NCI-H774 (cell line): ENCODE measurements around the gene TDRKH.
A peak's percentile ranks its signal among the peaks of the same experiment; 100 is the strongest.

Experiments
- DNase-seq: peaks from one replicate; lab custom pipeline; 2025; lab: John Stamatoyannopoulos, UW

TDRKH gene

DNA sequence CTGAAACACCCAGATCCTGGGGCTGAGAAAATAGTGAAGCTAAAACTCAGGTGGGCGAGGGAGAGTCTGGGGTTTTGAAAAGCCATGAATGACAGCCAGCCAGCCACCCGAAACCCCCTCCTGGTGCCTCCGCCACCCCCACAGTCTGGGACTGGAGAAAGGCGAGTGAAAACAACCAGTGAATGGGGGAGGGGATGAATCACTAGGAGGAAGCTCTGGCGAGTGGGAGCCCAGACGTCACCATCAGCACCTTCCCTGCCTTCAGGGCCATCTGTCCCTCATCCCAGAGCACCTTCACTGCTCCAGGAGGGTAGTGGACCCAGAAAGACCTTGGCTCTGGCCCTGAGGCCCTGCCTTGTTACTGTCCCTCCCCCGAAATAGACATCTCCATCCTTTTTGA lies 32.1 kb upstream of the TDRKH start:
- DNase-seq = no peak

DNA sequence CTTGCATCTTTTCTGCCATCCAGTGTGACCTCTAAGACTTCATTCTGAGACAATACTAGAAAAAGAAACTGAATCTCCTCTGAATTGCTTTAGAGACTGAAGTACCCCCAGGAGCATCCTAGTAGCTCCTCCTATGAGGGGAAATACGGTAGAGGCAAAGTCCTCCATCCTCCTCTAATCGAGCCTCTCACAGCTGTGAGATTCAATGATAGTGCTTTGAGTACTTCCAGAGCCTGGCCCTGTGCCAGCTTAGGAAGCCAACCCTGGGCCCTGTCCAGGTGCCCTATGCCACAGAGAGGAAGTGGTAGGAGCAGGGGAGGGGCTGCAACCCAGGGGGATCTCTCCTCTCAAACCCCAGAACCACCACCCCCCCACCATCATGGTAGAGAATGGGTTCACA lies 30.6 kb upstream of the TDRKH start:
- peak; percentile 32 for DNase-seq

DNA sequence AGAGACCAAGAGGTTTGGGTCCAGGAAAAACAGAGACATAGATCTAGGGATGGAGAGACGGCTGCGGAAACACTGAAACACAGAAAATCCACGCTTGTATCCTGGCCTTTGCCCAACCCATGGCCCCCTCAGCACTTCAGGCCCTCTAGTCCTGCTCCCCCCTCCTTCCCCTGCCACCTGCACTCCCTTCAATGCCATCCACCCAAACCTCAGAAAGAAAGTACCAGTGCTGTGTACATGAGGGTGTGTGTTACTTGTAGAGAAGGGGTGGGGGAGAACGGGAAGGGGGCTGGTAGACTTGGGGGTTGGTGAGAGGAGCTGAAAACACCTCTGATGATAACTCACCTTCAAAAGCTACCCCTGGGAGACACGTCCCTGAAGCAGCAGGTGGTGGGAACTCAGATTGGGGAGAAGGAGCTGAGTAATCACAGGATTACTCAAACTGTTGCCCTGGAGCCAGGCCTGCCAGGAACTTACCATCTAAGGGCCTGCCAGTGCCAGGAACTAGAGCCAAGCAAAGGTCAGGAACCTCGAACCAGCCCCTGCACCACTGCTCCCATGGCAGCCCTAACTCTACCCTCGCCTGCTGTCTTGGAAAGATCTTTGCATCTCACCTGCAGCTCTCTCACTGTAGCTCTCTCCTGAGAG lies 29.8 kb upstream of the TDRKH start:
- DNase-seq = no peak

DNA sequence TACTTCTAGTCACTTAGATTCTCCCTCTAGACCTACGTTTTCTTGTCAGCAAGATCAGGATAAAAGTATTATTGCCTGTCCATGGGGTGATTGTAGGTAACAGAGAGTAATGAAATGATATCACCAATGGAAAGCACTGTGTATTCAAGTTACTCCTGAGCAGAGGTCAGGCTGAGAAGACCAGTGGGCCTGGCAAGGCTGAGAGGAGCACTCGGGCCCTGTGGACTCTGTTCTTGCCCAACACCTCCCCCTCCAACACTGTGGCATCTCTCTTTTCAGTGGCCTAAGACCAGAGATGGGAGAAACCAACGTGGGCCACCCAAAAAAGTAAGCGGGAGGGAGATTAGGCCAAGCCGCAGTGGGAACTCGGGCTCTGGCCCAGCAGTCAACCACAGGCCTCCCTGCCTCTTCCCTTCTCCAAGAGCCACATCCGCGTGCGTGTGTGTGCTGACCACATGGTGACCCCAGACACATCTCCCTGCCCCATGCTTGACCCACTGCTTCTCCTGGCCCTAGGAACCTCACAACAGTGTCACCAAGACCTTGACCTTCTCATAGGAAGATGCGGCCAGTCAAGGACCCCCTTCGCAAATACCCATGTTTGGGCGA lies 29.0 kb upstream of the TDRKH start:
- no peak for DNase-seq

DNA sequence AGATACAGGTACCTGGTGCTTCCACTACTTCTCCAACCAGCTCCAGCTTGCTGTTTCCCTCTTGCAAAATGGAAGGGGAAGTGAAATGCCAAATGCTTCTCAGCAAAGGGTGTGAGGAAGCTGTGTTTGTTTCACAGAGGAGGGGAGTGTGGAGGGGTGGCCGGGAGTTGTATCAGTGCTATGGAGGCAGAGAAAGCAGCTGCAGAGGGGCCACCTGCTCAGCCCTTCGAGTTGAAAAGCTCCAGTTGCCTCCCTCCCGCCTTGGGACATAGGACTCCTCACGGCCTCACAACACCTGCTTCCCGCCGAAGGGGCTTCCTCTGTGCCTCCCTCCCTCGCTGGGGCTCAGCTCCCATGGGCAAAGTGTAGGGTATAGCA lies 27.0 kb upstream of the TDRKH start:
- DNase-seq = no peak

DNA sequence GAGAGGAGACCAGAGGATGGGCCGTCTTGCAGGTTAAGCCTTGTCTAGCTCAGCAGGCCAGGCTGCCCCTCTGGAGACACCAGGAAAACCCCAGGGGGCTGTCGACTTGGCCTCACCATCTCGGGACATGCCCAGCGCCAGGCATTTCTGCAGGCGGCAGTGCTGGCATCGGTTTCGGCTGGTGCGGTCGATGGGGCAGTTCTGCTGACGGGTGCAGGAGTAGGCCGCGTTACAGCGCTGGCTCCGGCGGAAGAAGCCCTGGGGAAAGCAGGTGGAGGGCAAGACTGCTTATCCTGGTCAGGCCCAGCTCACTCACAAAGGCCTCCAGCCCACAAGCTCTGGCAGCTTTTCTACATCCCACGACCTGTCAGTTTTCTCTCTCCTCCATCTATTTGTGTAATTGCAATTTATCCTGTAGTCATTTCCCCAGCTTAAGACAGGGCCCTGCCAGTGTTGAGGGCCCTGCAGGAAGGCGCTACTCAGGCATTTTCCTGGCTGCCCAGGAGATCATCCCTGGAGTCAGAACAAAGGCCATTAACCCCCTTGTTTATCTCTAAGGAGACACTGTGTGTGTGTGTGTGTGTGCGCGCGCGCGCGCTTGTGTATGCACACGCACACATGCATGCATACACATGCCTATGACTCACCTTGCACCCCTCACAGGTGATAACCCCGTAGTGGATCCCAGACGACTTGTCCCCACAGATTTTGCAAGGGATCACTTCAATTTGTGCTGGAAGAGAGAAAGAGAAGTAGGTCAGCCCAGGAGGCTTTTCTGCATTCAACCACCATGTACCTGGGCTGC lies 26.4 kb upstream of the TDRKH start:
- no peak for DNase-seq

DNA sequence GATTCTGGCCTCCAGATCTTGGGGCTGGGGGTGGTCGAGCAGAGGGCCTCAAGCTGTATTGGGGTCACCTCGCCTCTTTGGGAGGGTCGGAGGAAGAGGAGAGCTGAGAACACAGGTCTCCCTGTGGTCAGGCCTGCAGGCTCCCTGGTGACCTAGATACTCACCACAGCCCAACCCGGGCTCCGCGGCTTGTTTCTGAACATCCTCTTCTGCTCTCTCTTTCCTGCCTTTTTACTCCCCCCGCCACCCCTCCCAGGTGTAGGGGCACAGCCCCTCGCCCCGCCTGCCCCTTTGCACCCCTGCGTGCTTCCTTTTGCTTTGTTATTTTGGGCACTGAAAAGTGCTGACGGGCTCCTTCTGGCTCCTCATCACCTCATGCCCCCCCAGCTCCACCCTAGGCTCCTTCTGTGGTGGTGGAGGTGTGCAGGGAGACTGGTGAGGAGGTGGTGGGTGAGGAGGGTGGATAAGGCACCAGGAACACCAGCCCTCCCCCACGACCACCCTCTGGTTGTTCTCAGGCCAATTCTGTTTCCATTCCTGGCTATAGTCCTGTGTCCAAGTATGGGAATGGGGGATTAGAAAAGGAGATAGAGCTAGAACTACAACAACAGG lies 25.5 kb upstream of the TDRKH start:
- no peak for DNase-seq

DNA sequence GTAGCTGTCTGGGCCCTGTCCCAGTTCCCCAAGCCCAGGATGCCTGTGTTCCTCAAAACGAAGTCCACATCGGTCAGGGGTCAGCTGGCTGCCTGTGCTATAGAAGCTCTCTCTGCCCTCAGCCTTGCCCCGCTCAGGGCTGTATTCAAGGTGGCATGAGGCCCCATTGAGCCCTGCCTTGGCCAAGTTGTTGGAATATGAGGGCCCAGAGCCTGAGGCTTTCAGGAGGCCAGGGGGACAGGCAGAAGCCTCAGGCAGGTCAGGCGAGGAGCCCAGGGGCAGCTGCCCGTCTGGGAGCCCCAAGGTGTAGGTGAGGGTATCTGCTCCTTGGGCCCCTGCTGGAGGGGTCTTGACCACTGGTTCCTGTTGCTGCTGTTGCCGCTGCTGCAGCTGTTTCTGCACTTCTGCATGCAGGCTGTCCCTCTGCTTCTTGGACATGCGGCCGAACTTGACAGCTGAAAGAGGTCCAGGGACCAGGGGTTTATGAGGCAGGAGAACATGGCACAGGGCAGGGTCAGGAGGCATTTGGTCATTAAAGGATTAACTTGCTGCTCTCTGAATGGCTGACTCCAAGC lies 24.8 kb upstream of the TDRKH start:
- DNase-seq = no peak

DNA sequence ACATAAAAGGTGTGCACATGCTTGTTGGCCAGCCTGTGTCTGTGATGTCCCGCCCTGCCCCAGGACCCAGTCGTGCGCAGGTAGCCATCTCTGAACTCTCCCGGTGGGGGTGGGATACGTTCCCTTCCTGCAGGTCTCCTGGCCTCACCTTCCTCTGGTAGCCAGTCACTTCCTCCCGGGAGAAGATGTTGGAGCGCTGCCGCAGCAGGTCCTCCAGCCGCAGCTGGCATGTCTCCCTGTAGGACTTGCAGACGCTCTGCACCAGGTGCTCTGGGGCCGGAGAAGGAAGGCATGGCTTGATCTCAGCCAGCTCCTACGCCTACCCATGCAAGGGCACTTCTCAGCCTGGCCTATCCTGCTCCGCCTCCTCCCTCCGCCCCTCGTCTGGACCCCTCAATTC lies 24.1 kb upstream of the TDRKH start:
- no peak for DNase-seq

DNA sequence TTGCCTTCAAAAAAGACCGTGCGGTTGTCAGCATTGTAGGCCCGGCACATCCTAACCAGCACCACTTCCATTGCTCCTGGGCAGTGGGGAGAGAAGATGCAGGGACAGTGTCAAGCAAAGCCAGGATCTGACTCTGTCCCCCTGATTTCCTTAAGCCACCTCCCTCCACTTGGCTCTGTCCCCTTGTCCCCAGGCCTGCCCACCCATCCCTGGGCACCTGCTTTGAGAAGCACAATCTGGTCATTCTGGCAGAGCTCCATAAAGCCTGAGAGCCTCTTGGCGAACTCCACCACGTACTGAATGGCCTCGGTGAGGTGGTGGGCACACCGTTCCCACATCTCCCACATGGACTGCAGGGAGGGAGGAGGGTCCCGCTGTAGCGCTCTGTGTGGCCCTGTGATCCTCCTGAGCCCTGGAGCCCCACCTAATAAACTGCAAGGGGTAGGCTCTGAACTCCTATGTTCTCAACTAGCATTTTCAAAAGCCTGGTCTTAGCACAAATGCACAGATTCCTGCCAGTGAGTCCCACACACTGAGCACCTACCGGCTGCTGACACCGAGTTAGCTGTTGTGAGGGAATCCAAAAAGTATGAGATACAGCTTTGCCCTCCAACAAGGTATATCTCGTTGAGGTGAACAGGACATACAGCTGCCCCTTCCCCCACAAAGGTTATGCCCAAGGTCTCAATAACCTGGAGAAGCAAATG lies 23.1 kb upstream of the TDRKH start:
- DNase-seq = no peak

DNA sequence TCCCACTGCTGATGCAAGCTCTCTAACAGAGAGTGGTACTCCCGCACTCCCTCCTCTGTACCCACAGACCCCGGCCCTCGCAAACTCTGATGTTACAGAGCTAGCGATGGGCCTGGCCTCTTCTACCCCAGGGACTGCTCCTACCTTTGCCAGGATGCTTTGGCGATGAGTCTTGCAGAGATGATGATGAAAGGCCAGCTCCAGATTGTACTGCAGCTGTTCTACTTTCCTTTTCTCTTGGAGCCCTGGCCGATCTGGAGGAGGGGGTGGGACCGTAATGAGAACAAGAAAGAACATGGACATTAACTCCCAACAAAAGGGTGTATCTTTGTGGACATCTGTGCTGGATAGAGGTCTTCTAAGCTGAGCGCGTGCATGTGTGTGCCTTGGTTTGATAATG lies 20.9 kb upstream of the TDRKH start:
- no peak for DNase-seq

DNA sequence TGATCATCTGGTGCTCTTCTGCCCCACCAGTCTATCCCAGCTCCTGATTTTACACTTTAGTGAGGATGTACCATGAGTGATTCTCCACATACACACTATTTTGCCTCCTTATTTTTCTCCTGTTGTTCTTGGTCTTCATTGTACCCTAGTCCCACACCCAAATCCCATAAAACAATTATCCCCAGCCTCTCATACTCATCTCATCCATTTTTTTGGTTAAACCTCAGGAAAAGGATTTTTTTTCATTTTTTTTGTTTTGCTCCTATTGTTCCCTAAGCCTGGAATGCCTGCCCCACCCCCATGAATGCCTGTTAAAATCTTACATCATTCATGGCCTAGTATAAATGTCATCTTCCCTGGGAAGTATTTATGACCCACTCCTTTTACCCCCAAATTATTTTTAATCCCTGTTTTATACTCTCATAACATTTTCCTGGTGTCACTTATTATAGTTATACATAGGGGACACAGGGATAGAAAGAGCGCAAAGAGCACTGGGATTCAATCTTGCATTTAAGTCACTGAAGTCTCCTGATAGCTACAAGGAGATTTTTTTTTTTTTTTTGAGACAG lies 19.8 kb upstream of the TDRKH start:
- no peak for DNase-seq

DNA sequence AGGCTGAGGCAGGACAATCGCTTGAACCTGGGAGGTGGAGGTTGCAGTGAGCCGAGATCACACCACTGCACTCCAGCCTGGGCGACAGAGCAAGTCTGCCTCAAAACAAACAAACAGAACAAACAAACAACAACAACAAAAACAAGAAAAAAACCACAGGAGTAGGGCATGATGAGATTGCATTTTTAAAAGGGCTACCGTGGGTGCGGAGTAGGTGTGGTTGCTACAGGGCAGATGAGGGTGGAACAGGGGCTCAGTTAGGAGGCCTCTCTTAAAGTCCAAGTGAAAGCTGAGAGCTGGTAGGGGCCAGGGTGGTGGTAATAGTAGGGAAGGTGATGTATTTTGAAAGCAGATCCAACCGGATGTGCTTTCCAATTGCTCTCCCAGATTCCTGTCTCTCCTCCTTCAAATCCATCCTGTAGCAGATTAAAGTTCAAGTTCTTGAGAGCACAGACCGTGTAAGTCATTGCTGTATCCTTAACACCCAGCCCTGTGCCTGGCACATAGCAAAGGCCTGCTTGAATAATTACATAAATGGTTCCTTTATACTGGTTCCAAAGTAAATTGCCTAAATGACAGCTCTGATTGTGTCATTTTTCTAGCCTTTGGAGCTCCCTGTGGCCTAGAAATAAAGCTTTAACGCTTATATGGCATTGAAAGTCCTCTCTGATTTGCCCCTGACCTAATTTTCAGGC lies 19.1 kb upstream of the TDRKH start:
- DNase-seq = no peak

DNA sequence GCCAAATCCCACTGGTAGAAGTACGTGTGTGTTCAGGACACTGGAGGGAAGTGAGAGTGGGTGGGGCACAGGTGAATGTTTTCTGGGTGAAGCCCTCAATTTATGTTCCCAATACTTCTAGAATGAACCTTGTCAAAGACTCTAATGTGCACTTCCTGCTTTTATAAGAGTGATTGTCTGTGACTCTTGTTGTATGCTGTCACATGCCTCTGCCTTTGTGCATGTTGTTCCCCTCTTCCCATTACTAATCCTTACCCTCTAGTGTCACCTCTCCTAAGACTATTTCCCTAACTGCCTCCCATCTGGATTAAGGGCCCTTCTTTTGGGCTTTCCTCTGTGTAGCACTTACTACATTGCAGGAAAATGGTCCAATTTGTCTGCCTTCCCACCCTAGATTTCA lies 17.5 kb upstream of the TDRKH start:
- DNase-seq = no peak

DNA sequence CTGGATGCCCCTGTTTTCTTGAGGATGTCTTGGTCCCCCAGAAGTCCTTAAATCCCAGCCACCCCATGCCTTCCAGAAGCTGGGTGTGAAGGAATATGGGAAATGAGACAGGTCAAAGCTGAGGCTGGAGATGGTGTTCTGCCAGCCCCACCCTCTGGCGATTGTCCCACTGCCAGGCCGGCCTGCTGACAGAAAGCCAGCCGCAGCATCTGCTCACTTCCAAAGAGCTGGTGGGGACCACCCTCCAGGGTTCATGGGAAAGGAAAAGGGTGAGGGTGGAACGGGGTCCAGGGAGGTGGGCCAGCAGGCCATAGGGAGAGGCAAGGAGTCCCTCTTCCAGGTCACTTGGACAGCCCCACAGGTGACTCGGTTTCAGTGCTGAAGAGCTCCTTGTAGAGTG lies 16.8 kb upstream of the TDRKH start:
- DNase-seq = no peak

DNA sequence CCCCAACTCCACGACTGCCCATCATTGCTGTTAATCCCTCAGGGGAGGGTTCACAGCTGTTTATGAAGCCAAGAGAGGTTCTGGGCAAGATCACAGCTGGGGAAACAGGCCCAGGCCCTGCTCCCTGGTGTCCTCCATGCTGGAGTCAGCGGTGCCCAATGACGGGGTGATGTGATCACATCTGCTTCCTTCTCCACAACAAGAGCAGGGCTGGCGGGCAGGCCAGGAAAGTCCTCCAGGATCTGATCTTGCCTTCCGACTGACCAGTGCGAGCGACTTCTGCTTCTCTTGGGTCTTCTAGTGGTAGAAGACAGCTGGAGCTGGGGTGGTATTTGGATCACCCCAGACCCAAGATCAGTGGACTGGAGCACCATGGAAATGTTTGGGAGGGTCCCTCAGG lies 15.9 kb upstream of the TDRKH start:
- no peak for DNase-seq

DNA sequence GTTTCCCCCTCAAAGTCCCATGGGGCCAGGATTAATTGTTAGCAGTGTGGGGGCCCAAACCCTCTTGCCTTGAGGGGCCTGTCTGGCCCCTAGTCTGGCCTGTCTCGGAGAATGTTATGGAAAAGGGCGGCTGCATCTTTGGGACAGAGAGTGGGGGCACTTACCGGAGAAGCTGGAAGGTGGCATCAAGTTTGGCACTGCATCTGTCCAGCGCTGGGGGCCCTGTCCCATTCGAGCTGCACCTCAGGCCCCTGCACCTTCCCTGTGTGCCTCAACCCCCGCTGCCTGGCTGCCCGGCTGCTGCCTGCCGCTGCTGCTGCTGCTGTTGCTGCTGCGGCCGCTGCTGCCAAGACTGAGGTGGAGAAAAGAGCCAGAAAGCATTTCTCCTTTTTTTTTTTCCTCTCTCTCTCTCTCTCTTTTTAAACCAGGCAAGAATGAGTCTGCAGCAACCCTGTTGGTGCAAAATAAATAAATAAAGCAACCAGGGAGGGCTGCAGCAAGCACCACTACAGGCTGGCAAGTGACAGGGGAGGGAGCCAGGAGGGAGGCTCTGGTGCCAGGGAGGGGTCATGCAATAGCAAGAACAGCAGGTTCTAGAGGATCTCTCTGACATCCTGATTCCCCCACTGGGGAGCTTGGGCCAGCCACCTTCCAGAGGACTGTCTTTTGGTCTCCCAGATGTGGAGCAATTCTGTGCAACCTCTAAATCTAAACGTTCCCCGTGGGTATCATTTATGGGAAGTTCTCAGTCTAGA lies 14.9 kb upstream of the TDRKH start, which contains the start of gene LINGO4:
TSS of gene LINGO4 (minus strand) at position 354 of the 755 bp plus-strand sequence. CDS start 2,715 bp downstream, outside the sequence.
- DNase-seq = no peak

DNA sequence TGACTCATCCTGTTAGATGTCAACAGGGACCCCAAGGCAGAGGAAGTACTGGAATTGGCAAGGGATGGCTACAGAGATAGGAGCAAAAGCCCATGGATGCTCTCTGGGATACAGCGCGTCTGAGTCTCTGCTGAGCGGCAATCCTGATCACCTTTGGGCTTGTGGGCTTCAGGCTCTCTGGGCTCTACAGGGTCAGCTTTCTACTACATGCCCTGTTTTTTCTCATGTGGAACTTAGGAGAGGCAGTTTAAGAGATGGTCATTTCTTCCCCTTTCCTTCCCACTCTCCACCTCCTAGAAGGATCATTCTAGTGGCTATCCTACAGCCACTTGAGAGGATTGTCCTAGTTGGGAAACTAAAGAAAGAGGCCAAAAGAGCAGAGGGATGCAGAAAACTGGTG lies 13.6 kb upstream of the TDRKH start:
- no peak for DNase-seq

DNA sequence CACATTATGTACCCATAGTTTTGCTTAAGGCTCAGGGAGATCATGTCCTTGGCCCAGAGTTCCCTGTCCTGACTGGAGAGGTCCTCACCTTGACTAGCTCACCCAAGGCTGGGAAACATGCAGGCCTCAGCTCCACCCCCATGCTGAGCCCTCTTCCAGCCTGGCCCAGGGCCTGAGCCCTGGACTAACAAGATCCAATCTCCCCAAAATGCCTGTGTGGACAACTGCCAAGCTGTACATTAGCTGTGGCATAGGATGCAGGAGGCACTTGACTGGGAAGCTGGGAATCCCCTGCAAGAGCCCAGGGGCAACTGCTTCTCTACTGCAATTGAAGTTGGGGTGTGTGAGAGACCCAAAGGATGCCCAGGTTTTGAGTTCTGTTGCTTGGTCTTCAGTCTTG lies 12.9 kb upstream of the TDRKH start:
- no peak for DNase-seq

DNA sequence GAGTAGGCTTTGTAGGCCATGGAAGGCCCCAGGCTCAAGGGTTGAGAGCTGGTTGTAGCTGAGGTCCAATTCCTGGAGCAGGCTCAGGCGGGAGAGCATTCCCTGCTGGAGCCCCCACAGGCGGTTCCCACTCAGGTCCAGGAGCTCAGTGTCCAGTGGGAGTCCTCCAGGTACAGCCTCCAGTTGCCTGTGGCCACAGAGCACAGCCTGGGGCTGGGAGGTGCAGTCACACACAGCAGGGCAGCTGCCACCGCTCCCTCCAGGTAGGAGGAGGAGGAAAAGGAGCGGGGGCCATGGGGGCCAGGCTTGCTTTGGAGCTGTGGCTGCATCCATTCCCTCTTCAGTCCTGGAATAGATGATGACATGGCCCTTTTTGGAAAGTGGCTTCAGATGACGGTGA lies 12.1 kb upstream of the TDRKH start:
- DNase-seq = no peak
